Gastroesophageal sphincter (tissue), 3 donors: ENCODE results near the gene YOD1.

Experiments used
- CTCF ChIP-seq, 4 experiments: fragments of 200-600 bp in 2 of 4; fragments of 450-650 bp in 2 of 4; sonication (generic) in 1 of 4; IDR thresholded peaks; one replicate each; pipeline ENCODE4 v1.5.1; 2017 to 2019; ENCODE audit warnings: antibody characterized with exemption in 4 of 4, mild to moderate bottlenecking in 2 of 4, moderate library complexity in 2 of 4
- POLR2A ChIP-seq, 2 donors: fragments of 450-650 bp; IDR thresholded peaks; one replicate each; pipeline ENCODE4 v1.6.1; 2017; ENCODE audit warnings: antibody characterized with exemption in 2 of 2, mild to moderate bottlenecking in 2 of 2, moderate library complexity in 1 of 2
- POLR2AphosphoS5 ChIP-seq: sonication (generic); formaldehyde crosslinking; IDR thresholded peaks from one replicate; pipeline ENCODE4 v1.6.1; 2017; ENCODE audit warnings: antibody characterized with exemption

- no peak for TF ChIP-seq POLR2AphosphoS5
- no peak for TF ChIP-seq CTCF (IDR thresholded peaks at IDR 0.05)
- no peak for TF ChIP-seq POLR2A (IDR thresholded peaks at IDR 0.05)
Measured at GRCh38 chr1:207079706-207080241, 28.8 kb upstream of the YOD1 start.
